Peyer's patch (tissue), 4 donors: ENCODE data around the gene CHP1. TPM values are rescaled to one million over a fixed set of nuclear protein-coding genes. Genes with fewer than 3 reads are reported as not detected.
A peak's percentile ranks its signal among the peaks of the same experiment; 100 is the strongest.

Experiments
- DNase-seq, 3 donors: peaks; one replicate each; pipeline ENCODE4 v3.0.0-alpha.2; 2017 to 2019
- H3K27ac ChIP-seq, 4 donors: fragments of 200-600 bp; sonication (generic); one replicate each; pipeline ENCODE4 v1.5.1; 2016 to 2019
- H3K27me3 ChIP-seq, 2 donors: fragments of 200-600 bp; sonication (generic); one replicate each; pipeline ENCODE4 v1.5.1; 2019
- H3K36me3 ChIP-seq, 3 donors: fragments of 200-600 bp; sonication (generic); one replicate each; pipeline ENCODE4 v1.5.1; 2016 to 2019
- H3K4me1 ChIP-seq, 4 donors: fragments of 200-600 bp; sonication (generic); one replicate each; pipeline ENCODE4 v1.5.1; 2016 to 2019
- H3K4me3 ChIP-seq, 4 donors: fragments of 200-600 bp; sonication (generic); 1 replicate in 3 of 4; 2 replicates in 1 of 4; pipeline ENCODE4 v1.5.1; 2016 to 2019; ENCODE audit warnings: mild to moderate bottlenecking in 1 of 4
- H3K9me3 ChIP-seq, 4 donors: fragments of 200-600 bp; sonication (generic); one replicate each; pipeline ENCODE4 v1.5.1; 2016 to 2019; ENCODE audit warnings: mild to moderate bottlenecking in 1 of 4
- POLR2A ChIP-seq, 2 donors: fragments of 450-650 bp; IDR thresholded peaks; one replicate each; pipeline ENCODE4 v1.5.1; 2017; ENCODE audit warnings: antibody characterized with exemption in 2 of 2, mild to moderate bottlenecking in 2 of 2, moderate library complexity in 2 of 2
- total RNA-seq, 4 donors: library from RNA; depleted of rRNA; stranded (reverse); fragments of >200 nt; gene quantifications; one replicate each; pipeline ENCODE4 v1.1.0, GENCODE V29; 2016
- TF ChIP-seq, protein P1 (sequence below), 6 experiments: fragments of 450-650 bp in 4 of 6; fragments of 200-600 bp in 2 of 6; sonication (generic) in 1 of 6; IDR thresholded peaks; one replicate each; pipeline ENCODE4 v1.5.1; 2017 to 2019; ENCODE audit warnings: antibody characterized with exemption in 6 of 6, mild to moderate bottlenecking in 3 of 6, moderate library complexity in 1 of 6

The CHP1 gene
- total RNA-seq, 4 donors from 2014 or later = 107 to 534 (median 405) TPM

DNA sequence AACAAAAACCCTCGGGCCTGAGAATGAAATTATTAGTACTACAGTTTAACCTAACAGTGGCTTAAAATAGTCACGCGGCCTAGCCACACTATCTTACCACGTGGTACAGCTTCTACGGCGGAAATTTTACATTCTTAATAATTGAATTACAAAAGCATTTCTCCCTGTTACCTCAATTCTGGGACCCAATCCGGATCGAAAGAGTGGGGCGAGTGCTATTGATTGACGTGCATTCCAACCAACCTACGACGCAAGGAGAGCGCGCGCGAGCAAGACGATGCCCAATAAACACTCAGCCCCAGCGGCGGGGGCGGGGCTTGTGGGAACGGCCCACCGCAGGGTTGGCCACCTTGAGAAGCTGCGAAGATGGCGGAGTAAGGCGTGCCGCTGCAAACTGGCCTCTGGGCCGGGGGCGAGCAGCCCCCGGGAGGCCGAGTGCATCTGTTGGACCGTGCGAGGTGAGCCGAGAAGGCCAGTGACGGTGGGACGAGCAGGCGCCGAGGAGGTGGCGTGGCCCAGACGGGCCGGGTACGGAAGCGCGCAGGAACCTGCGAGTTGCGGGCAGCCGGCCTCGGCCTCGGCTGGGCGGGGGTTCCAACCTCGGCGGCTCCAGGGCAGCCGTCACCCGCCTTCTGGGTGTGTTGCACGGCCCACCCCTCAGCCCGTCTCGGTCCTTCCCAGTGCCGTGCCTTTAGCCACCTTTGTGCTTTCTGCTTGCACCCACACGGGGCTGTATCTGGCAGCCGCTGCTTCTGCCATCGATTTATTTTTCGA is 52.8 kb downstream of the CHP1 start:
- TF ChIP-seq, protein P1, sequence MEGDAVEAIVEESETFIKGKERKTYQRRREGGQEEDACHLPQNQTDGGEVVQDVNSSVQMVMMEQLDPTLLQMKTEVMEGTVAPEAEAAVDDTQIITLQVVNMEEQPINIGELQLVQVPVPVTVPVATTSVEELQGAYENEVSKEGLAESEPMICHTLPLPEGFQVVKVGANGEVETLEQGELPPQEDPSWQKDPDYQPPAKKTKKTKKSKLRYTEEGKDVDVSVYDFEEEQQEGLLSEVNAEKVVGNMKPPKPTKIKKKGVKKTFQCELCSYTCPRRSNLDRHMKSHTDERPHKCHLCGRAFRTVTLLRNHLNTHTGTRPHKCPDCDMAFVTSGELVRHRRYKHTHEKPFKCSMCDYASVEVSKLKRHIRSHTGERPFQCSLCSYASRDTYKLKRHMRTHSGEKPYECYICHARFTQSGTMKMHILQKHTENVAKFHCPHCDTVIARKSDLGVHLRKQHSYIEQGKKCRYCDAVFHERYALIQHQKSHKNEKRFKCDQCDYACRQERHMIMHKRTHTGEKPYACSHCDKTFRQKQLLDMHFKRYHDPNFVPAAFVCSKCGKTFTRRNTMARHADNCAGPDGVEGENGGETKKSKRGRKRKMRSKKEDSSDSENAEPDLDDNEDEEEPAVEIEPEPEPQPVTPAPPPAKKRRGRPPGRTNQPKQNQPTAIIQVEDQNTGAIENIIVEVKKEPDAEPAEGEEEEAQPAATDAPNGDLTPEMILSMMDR (IDR thresholded peaks at IDR 0.05) = no peak
- TF ChIP-seq POLR2A (IDR thresholded peaks at IDR 0.05) = peak; percentile 81 to 95
- Histone ChIP-seq H3K27ac (peak overlapping the region; percentile 93 to 95 (median 94)), H3K9me3 (no peaks in the 10 kb centered on the region), H3K36me3 (peaks cover 0 to 54% (median 0%) of the 10 kb centered on the region in 3 donors), H3K4me1 (peaks cover 0 to 26% (median 2%) of the 10 kb centered on the region in 4 donors), H3K27me3 (no peaks in the 10 kb centered on the region), H3K4me3 (peak overlapping the region; percentile 81 to 96 (median 90))
- DNase-seq = peak; percentile 97 to 99 (median 98)

- H3K27ac ChIP-seq = peak overlapping the region; percentile 93 to 95 (median 94)
- H3K9me3 ChIP-seq = no peaks in the 10 kb centered on the region
- H3K4me1 ChIP-seq = peaks cover 0 to 26% (median 2%) of the 10 kb centered on the region in 4 donors
- DNase-seq = peak in 2 of 3 donors; percentile 27 to 52
- peaks cover 0 to 51% (median 2%) of the 10 kb centered on the region in 3 donors for H3K36me3 ChIP-seq
- TF ChIP-seq POLR2A (IDR thresholded peaks at IDR 0.05) = no peak
- TF ChIP-seq, protein P1 (IDR thresholded peaks at IDR 0.05) = no peak
- H3K27me3 ChIP-seq = no peaks in the 10 kb centered on the region
- peak overlapping the region; percentile 81 to 96 (median 90) for H3K4me3 ChIP-seq
These were observed 53.5 kb downstream of the CHP1 start for GRCh38 chr15:41284427-41285177.

GRCh38 chr15:41285285-41285684 is 54.2 kb downstream of the CHP1 start:
- H3K36me3 ChIP-seq = peaks cover 0 to 49% (median 2%) of the 10 kb centered on the region in 3 donors
- no peaks in the 10 kb centered on the region for H3K27me3 ChIP-seq
- H3K27ac ChIP-seq = peak overlapping the region in 2 of 4 donors; percentile 93 to 95
- no peak for DNase-seq
- peak overlapping the region in 3 of 4 donors; percentile 90 to 96 (median 91) for H3K4me3 ChIP-seq
- no peaks in the 10 kb centered on the region for H3K9me3 ChIP-seq
- H3K4me1 ChIP-seq = peaks cover 0 to 26% (median 2%) of the 10 kb centered on the region in 4 donors
- TF ChIP-seq, protein P1 (IDR thresholded peaks at IDR 0.05) = no peak
- no peak for TF ChIP-seq POLR2A (IDR thresholded peaks at IDR 0.05)

- no peak for DNase-seq
- H3K4me1 ChIP-seq = peaks cover 0 to 26% (median 2%) of the 10 kb centered on the region in 4 donors
- H3K4me3 ChIP-seq = no peak overlapping the region
- TF ChIP-seq, protein P1 (IDR thresholded peaks at IDR 0.05) = no peak
- no peak for TF ChIP-seq POLR2A (IDR thresholded peaks at IDR 0.05)
- no peaks in the 10 kb centered on the region for H3K9me3 ChIP-seq
- H3K36me3 ChIP-seq = peaks cover 0 to 60% (median 2%) of the 10 kb centered on the region in 3 donors
- no peak overlapping the region for H3K27ac ChIP-seq
- no peaks in the 10 kb centered on the region for H3K27me3 ChIP-seq
These were observed 55.7 kb downstream of the CHP1 start for GRCh38 chr15:41286665-41287333.

DNA sequence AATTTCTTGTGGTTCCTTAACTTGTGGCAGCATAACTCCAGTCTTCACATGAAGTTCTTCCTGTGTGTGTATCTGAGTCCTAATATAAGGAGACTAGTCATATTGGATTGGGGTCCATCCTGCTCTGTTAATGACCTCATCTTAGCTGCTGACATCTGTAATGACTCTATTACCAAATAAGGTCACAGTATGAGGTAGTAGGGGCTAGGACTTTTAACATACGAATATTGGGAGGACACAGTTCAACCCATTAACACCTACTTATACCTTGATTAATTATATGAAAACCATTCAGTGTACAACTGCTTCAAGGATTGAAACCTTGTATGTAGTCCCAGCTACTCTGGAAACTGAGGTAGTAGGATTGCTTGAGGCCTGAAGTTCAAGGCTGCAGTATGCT is 57.4 kb downstream of the CHP1 start:
- Histone ChIP-seq H3K36me3 (peaks cover 0 to 60% (median 2%) of the 10 kb centered on the region in 3 donors), H3K27me3 (no peaks in the 10 kb centered on the region), H3K4me1 (peaks cover 0 to 19% (median 2%) of the 10 kb centered on the region in 4 donors), H3K9me3 (no peaks in the 10 kb centered on the region), H3K27ac (no peak overlapping the region), H3K4me3 (no peak overlapping the region)
- TF ChIP-seq POLR2A (IDR thresholded peaks at IDR 0.05) = no peak
- TF ChIP-seq, protein P1 (IDR thresholded peaks at IDR 0.05) = no peak
- no peak for DNase-seq
